Memory B cell (primary cell): ENCODE data around the gene FBXO3.
A peak's percentile ranks its signal among the peaks of the same experiment; 100 is the strongest.

Experiments used
- ATAC-seq: fragments of 150-1000 bp; cut with Tn5 transposase; 2 replicates; pipeline ENCODE4 v1.10.0; 2021; ENCODE audit warnings: low read depth, mild to moderate bottlenecking, moderate library complexity
- DNase-seq, 2 donors: peaks; one replicate each; pipeline ENCODE4 v3.0.0; 2022; ENCODE audit warnings: low spot score in 2 of 2
- H3K27ac Mint-ChIP-seq: one replicate; pipeline ENCODE4 v1.8.0; 2022; ENCODE audit warnings: mild to moderate bottlenecking, moderate library complexity, mixed read lengths
- H3K27me3 Mint-ChIP-seq: one replicate; pipeline ENCODE4 v1.8.0; 2022; ENCODE audit warnings: mixed read lengths
- H3K36me3 Mint-ChIP-seq: one replicate; pipeline ENCODE4 v1.8.0; 2022; ENCODE audit warnings: mild to moderate bottlenecking, mixed read lengths
- H3K4me1 Mint-ChIP-seq: one replicate; pipeline ENCODE4 v1.8.0; 2022; ENCODE audit warnings: mixed read lengths
- H3K4me3 Mint-ChIP-seq: one replicate; pipeline ENCODE4 v1.8.0; 2022; ENCODE audit warnings: mild to moderate bottlenecking, moderate library complexity, mixed read lengths
- H3K9me3 Mint-ChIP-seq: one replicate; pipeline ENCODE4 v1.8.0; 2022; ENCODE audit warnings: mixed read lengths

Gene FBXO3

GRCh38 chr11:33751878-33752277 lies 22.4 kb downstream of the FBXO3 start:
- H3K9me3 Mint-ChIP-seq: no peaks in the 10 kb centered on the region

DNA sequence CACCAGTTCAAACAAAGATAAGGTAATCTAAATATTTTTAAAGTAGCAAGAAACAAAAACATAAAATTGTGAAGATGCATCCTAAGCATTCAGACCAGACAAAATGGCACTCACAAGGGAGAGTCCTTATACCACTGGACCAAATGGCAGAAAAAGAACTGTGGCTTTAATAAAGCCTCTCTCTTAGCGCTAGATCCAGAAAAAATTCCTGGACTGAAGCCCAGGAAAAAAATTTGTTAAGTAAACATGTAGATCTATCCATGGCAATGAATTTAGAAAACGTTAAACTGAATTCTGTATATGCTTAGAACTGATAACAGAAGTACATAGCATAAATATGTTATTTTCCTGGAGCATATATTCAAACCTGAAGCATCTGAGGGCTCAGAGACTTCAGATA lies 26.3 kb downstream of the FBXO3 start:
- Mint-ChIP-seq H3K27ac (no peak overlapping the region), H3K9me3 (no peaks in the 10 kb centered on the region), H3K36me3 (peaks cover 8% of the 10 kb centered on the region), H3K4me1 (no peaks in the 10 kb centered on the region), H3K4me3 (no peak overlapping the region), H3K27me3 (no peaks in the 10 kb centered on the region)
- DNase-seq (no peak), ATAC-seq (no peak)

More at GRCh38 chr11:33751878-33752277, 22.4 kb downstream of the FBXO3 start:
- Mint-ChIP-seq H3K36me3 (peaks cover 15% of the 10 kb centered on the region), H3K27me3 (no peaks in the 10 kb centered on the region), H3K4me3 (no peak overlapping the region), H3K4me1 (no peaks in the 10 kb centered on the region), H3K27ac (no peak overlapping the region)
- no peak for ATAC-seq
- no peak for DNase-seq

- H3K27ac Mint-ChIP-seq: no peak overlapping the region
- no peaks in the 10 kb centered on the region for H3K27me3 Mint-ChIP-seq
- H3K4me1 Mint-ChIP-seq: no peaks in the 10 kb centered on the region
- no peak for DNase-seq
- ATAC-seq: no peak
- H3K36me3 Mint-ChIP-seq: peaks cover under 1% of the 10 kb centered on the region
- no peaks in the 10 kb centered on the region for H3K9me3 Mint-ChIP-seq
- no peak overlapping the region for H3K4me3 Mint-ChIP-seq
Observed at GRCh38 chr11:33743291-33743690, 31.0 kb downstream of the FBXO3 start.

- Mint-ChIP-seq H3K36me3 (no peaks in the 10 kb centered on the region), H3K4me3 (no peak overlapping the region), H3K9me3 (no peaks in the 10 kb centered on the region), H3K27ac (peak overlapping the region; percentile 18), H3K27me3 (no peaks in the 10 kb centered on the region), H3K4me1 (no peaks in the 10 kb centered on the region)
- DNase-seq (no peak), ATAC-seq (peak; percentile 69)
Observed at GRCh38 chr11:33742249-33742851, 32.0 kb downstream of the FBXO3 start.

DNA sequence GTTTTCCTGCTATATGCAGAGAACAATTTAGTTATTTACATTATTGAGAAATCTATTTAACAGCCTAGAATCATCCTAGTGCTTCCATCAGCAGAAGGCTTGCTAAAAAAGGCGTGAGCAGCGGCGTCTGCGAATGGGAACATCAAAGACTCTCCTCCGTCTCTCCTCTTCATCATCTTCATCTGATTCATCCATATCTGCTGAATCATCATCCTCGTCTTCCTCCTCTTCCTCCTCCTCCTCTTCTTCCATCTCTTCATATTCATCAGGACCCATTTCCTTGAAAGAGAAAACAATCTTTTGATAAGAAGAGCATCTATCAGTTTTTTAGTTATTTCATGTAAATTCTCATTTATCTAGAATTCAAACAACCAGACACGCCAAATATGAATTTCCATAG lies 32.5 kb downstream of the FBXO3 start:
- Mint-ChIP-seq H3K4me1 (no peaks in the 10 kb centered on the region), H3K9me3 (no peaks in the 10 kb centered on the region), H3K27ac (peak overlapping the region; percentile 18), H3K36me3 (no peaks in the 10 kb centered on the region), H3K4me3 (no peak overlapping the region), H3K27me3 (no peaks in the 10 kb centered on the region)
- ATAC-seq (no peak), DNase-seq (no peak)

DNA sequence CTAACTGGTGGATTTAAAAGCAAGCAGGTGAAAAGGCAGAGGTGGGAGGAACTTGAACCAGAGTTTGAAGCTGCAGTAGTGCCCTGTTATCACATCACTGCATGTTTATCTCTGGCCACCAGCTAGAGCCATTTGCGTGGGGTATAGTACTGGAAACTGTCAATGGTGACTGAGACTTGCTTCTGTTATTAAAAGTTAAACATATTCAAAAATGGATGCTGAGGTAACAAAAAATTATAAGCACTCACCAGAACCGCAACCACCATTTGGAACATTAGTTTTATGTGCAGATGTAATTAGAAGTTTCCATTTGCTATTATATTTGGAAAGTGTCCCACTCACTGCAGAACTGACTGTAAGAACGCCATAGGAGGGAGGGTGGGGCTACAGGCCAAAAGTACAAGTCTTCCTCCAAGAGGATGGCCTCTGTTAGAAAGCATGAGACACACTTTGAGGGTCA lies 36.9 kb downstream of the FBXO3 start:
- H3K4me3 Mint-ChIP-seq: no peak overlapping the region
- no peaks in the 10 kb centered on the region for H3K27me3 Mint-ChIP-seq
- H3K36me3 Mint-ChIP-seq: no peaks in the 10 kb centered on the region
- no peaks in the 10 kb centered on the region for H3K9me3 Mint-ChIP-seq
- DNase-seq: no peak
- peaks cover 23% of the 10 kb centered on the region for H3K4me1 Mint-ChIP-seq
- H3K27ac Mint-ChIP-seq: no peak overlapping the region
- no peak for ATAC-seq

- ATAC-seq: peak; percentile 70
- peak; percentile 55 to 68 for DNase-seq
Observed at GRCh38 chr11:33736148-33736812, 38.0 kb downstream of the FBXO3 start, which contains the start of gene CD59. TSS of gene CD59 (minus strand) at chr11:33736423. CDS start at chr11:33722445, 13,978 bp downstream.

DNA sequence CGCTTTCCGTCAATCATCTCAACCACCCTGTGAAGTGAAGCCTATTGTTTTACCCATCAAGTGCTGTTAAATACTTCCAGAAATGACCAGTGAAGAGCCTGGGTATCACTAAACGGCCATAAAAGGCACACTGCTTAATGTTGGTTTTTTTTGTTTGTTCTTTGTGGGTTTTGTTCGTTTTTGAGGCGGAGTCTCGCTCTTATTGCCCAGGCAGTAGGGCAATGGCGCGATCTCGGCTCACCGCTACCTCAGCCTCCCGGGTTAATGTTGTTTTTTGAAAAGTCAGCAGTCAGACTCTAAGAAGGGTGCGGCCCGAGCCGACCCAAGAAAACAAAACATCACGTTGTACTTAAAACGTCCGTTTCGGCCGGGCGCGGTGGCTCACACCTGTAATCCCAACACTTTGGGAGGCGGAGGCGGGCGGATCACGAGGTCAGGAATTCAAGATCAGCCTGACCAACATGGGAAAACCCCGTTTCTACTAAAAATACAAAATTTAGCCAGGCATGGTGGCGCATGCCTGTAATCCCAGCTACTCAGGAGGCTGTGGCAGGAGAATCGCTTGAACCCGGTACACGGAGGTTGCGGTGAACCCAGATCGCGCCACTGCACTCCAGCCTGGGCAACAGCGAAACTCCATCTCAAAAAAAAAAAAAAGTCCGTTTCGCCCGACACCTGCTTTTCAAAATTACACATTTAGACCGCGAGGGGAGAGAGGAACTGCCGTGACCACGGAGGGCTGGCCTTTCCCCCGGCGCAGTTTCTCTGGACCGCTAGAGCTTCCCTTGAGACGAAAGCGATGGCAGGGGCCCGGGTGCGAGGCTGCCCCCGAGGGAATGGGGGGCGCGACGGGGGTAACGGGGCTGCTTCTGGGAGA lies 38.8 kb downstream of the FBXO3 start:
- Mint-ChIP-seq H3K27ac (peak overlapping the region; percentile 85), H3K4me1 (peaks cover 29% of the 10 kb centered on the region), H3K9me3 (no peaks in the 10 kb centered on the region), H3K4me3 (peak overlapping the region; percentile 90), H3K36me3 (no peaks in the 10 kb centered on the region), H3K27me3 (no peaks in the 10 kb centered on the region)
- ATAC-seq (peak; percentile 66), DNase-seq (peak; percentile 37 to 57)

More at GRCh38 chr11:33736148-33736812, 38.0 kb downstream of the FBXO3 start, which contains the start of gene CD59:
- peak within 1 kb of the TSS; percentile 90 for H3K4me3 Mint-ChIP-seq
- peak within 1 kb of the TSS; percentile 85 for H3K27ac Mint-ChIP-seq
- no peaks in the 10 kb centered on the region for H3K36me3 Mint-ChIP-seq
- peaks cover 29% of the 10 kb centered on the region for H3K4me1 Mint-ChIP-seq
- no peaks in the 10 kb centered on the region for H3K9me3 Mint-ChIP-seq
- no peaks in the 10 kb centered on the region for H3K27me3 Mint-ChIP-seq

- Mint-ChIP-seq H3K4me1 (peaks cover 29% of the 10 kb centered on the region), H3K27ac (peak overlapping the region; percentile 85)
Observed at GRCh38 chr11:33734441-33735270, 39.7 kb downstream of the FBXO3 start.

GRCh38 chr11:33733980-33734379 lies 40.3 kb downstream of the FBXO3 start:
- ATAC-seq (no peak), DNase-seq (no peak)
- H3K9me3 Mint-ChIP-seq: no peaks in the 10 kb centered on the region
- no peak overlapping the region for H3K4me3 Mint-ChIP-seq
- peaks cover 31% of the 10 kb centered on the region for H3K4me1 Mint-ChIP-seq
- no peaks in the 10 kb centered on the region for H3K27me3 Mint-ChIP-seq
- no peak overlapping the region for H3K27ac Mint-ChIP-seq
- H3K36me3 Mint-ChIP-seq: no peaks in the 10 kb centered on the region

More at GRCh38 chr11:33734441-33735270, 39.7 kb downstream of the FBXO3 start:
- no peak for ATAC-seq
- Mint-ChIP-seq H3K27me3 (no peaks in the 10 kb centered on the region), H3K36me3 (no peaks in the 10 kb centered on the region), H3K4me3 (peak overlapping the region; percentile 90), H3K9me3 (no peaks in the 10 kb centered on the region)
- DNase-seq: no peak

GRCh38 chr11:33731723-33732531 lies 42.4 kb downstream of the FBXO3 start:
- Mint-ChIP-seq H3K36me3 (peaks cover 3% of the 10 kb centered on the region), H3K9me3 (peaks cover 2% of the 10 kb centered on the region), H3K4me3 (no peak overlapping the region), H3K27ac (peak overlapping the region; percentile 67), H3K4me1 (peaks cover 33% of the 10 kb centered on the region), H3K27me3 (no peaks in the 10 kb centered on the region)
- no peak for ATAC-seq
- DNase-seq: no peak

DNA sequence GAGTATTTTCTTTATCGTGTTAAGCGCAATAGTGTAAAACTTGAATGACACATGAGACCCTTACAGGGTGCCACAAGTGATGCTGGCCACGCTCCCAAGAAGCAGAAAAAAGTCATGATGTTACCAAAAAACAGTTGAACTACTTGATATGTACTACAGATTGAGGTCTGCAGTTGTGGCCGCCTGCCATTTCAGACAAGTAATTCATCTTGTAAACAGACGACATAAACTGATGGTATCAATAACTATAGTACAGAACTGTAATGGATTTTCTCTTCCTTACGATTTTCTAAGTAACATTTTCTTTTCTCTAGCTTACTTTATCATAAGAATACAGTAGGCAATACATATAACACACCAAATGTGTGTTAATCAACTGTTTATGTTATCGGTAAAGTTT lies 43.6 kb downstream of the FBXO3 start:
- no peak overlapping the region for H3K4me3 Mint-ChIP-seq
- no peak overlapping the region for H3K27ac Mint-ChIP-seq
- no peaks in the 10 kb centered on the region for H3K27me3 Mint-ChIP-seq
- peaks cover 3% of the 10 kb centered on the region for H3K36me3 Mint-ChIP-seq
- ATAC-seq (no peak), DNase-seq (no peak)
- H3K4me1 Mint-ChIP-seq: peaks cover 31% of the 10 kb centered on the region
- H3K9me3 Mint-ChIP-seq: peaks cover 2% of the 10 kb centered on the region
